Smooth muscle cell (in vitro differentiated cells): ENCODE results near the gene KDM7A. TPM values are rescaled to one million over a fixed set of nuclear protein-coding genes. Genes with fewer than 3 reads are reported as not detected.
A peak's percentile ranks its signal among the peaks of the same experiment; 100 is the strongest.

Experiments
- DNase-seq: peaks from one replicate; lab custom pipeline; 2025; ENCODE audit not compliant: unreplicated experiment; lab: John Stamatoyannopoulos, UW
- H2AFZ ChIP-seq: fragments of 200-600 bp; sonication (generic); 2 replicates; pipeline ENCODE4 v1.6.0; 2016; ENCODE audit warnings: antibody characterized with exemption, low read depth, mild to moderate bottlenecking
- H3F3A ChIP-seq: fragments of 200-600 bp; sonication (generic); 2 replicates; pipeline ENCODE4 v1.6.0; 2017; ENCODE audit warnings: antibody characterized with exemption, low read depth
- H3K27ac ChIP-seq: fragments of 200-600 bp; sonication (generic); 2 replicates; pipeline ENCODE4 v1.5.1; 2016; ENCODE audit warnings: low read depth, mild to moderate bottlenecking
- H3K27me3 ChIP-seq: fragments of 200-600 bp; sonication (generic); 2 replicates; pipeline ENCODE4 v1.6.1; 2016; ENCODE audit warnings: low read depth, mild to moderate bottlenecking
- H3K36me3 ChIP-seq: fragments of 200-600 bp; sonication (generic); 2 replicates; pipeline ENCODE4 v1.5.1; 2016; ENCODE audit warnings: low read depth
- H3K4me1 ChIP-seq: fragments of 200-600 bp; sonication (generic); 2 replicates; pipeline ENCODE4 v1.5.1; 2016; ENCODE audit warnings: low read depth
- H3K4me2 ChIP-seq: fragments of 200-600 bp; sonication (generic); 2 replicates; pipeline ENCODE4 v1.6.0; 2016; ENCODE audit warnings: mild to moderate bottlenecking
- H3K4me3 ChIP-seq: fragments of 200-600 bp; sonication (generic); 2 replicates; pipeline ENCODE4 v1.5.1; 2016; ENCODE audit warnings: mild to moderate bottlenecking
- H3K79me2 ChIP-seq: fragments of 200-600 bp; sonication (generic); 2 replicates; pipeline ENCODE4 v1.6.0; 2016; ENCODE audit warnings: low read depth, mild to moderate bottlenecking
- H3K9ac ChIP-seq: fragments of 200-600 bp; sonication (generic); 2 replicates; pipeline ENCODE4 v1.6.0; 2016; ENCODE audit warnings: low read depth
- H3K9me3 ChIP-seq: fragments of 200-600 bp; sonication (generic); replicated peaks from 2 replicates; pipeline ENCODE4 v1.5.1; 2016; ENCODE audit warnings: low read depth
- H4K20me1 ChIP-seq: fragments of 200-600 bp; sonication (generic); 2 replicates; pipeline ENCODE4 v1.6.0; 2016; ENCODE audit warnings: low read depth
- WGBS: methylation state at CpG from one replicate; pipeline ENCODE4 v1.1.7; 2016; ENCODE audit warnings: low lambda C conversion rate; 5-methylcytosine and 5-hydroxymethylcytosine counted together
- polyA plus RNA-seq: library from polyadenylated mRNA; unstranded; fragments of >200 nt; fragmentation: Nextera tagmentation; extraction: Ambion mirVana; gene quantifications from 2 replicates; pipeline ENCODE4 v1.2.1, GENCODE V29; 2016
- total RNA-seq: library from RNA; depleted of rRNA; stranded (reverse); fragments of >200 nt; gene quantifications from 2 replicates; pipeline ENCODE4 v1.2.3, GENCODE V29; 2014
- TF ChIP-seq, protein P1 (sequence below): fragments of 200-600 bp; sonication (generic); IDR thresholded peaks from 2 replicates; pipeline ENCODE4 v1.5.1; 2017; ENCODE audit warnings: borderline replicate concordance, mild to moderate bottlenecking, antibody characterized with exemption; ENCODE audit not compliant: insufficient read depth, poor library complexity, severe bottlenecking

Gene KDM7A
- total and polyA plus RNA-seq, 2 experiments from 2014 or later: 0.88 to 17.3 TPM

DNA sequence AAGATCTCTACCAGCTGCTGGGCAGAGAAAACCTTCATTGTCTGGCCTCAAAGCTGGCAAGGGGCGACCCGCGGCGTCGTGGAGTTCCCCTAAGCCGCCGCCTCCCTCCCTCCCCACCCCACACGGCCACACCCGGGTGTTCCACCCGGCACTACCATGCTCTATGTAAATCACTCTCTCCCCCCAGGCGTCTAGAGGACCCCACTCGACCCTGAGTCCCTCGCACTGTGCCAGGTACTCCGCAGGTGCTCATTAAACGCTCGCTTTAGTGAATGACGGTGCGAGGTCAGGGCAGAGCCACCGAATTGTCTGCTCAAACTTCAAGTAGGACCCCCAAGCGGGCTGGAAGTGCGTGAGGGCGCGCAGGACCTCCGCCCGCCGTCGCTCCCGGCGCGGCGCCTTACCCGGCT lies 114.7 kb downstream of the KDM7A start:
- TF ChIP-seq, protein P1, sequence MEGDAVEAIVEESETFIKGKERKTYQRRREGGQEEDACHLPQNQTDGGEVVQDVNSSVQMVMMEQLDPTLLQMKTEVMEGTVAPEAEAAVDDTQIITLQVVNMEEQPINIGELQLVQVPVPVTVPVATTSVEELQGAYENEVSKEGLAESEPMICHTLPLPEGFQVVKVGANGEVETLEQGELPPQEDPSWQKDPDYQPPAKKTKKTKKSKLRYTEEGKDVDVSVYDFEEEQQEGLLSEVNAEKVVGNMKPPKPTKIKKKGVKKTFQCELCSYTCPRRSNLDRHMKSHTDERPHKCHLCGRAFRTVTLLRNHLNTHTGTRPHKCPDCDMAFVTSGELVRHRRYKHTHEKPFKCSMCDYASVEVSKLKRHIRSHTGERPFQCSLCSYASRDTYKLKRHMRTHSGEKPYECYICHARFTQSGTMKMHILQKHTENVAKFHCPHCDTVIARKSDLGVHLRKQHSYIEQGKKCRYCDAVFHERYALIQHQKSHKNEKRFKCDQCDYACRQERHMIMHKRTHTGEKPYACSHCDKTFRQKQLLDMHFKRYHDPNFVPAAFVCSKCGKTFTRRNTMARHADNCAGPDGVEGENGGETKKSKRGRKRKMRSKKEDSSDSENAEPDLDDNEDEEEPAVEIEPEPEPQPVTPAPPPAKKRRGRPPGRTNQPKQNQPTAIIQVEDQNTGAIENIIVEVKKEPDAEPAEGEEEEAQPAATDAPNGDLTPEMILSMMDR: no peak
- Histone ChIP-seq H3F3A (no peaks in the 10 kb centered on the region), H3K79me2 (no peaks in the 10 kb centered on the region), H3K27me3 (no peaks in the 10 kb centered on the region), H3K9me3 (peaks cover 3% of the 10 kb centered on the region), H4K20me1 (no peaks in the 10 kb centered on the region), H3K4me2 (peak overlapping the region; percentile 86), H2AFZ (peak overlapping the region; percentile 87), H3K4me3 (peak overlapping the region; percentile 74), H3K27ac (no peak overlapping the region), H3K36me3 (no peaks in the 10 kb centered on the region), H3K4me1 (peaks cover 4% of the 10 kb centered on the region), H3K9ac (no peak overlapping the region)
- no peak for DNase-seq
- 22% methylated on average over 31 of the region's 32 CpGs for WGBS

DNA sequence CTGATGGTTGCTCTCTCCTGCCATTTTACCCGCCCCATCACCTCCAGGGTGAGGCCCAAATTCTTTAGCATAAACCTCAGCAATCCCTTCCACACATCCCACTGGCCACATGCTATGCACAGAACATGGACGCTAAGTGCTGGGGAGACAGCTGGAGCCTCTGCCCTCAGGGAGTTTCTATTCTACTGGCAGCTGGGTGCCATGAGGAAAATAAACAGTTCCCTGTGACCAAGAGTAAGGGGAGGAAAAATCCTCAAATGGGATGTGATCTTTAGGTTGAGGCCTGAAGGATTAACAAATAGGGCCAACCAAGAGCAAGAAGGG lies 115.2 kb downstream of the KDM7A start:
- H3K4me3 ChIP-seq: no peak overlapping the region
- no peaks in the 10 kb centered on the region for H3F3A ChIP-seq
- no peak overlapping the region for H3K9ac ChIP-seq
- H3K27ac ChIP-seq: no peak overlapping the region
- no peak for DNase-seq
- no peaks in the 10 kb centered on the region for H4K20me1 ChIP-seq
- whole genome bisulfite sequencing: 97% methylated on average over 2 of the region's 2 CpGs
- peaks cover 4% of the 10 kb centered on the region for H3K4me1 ChIP-seq
- H3K27me3 ChIP-seq: no peaks in the 10 kb centered on the region
- no peaks in the 10 kb centered on the region for H3K9me3 ChIP-seq
- no peak overlapping the region for H3K4me2 ChIP-seq
- H2AFZ ChIP-seq: no peak overlapping the region
- TF ChIP-seq, protein P1: no peak
- no peaks in the 10 kb centered on the region for H3K36me3 ChIP-seq
- no peaks in the 10 kb centered on the region for H3K79me2 ChIP-seq

DNA sequence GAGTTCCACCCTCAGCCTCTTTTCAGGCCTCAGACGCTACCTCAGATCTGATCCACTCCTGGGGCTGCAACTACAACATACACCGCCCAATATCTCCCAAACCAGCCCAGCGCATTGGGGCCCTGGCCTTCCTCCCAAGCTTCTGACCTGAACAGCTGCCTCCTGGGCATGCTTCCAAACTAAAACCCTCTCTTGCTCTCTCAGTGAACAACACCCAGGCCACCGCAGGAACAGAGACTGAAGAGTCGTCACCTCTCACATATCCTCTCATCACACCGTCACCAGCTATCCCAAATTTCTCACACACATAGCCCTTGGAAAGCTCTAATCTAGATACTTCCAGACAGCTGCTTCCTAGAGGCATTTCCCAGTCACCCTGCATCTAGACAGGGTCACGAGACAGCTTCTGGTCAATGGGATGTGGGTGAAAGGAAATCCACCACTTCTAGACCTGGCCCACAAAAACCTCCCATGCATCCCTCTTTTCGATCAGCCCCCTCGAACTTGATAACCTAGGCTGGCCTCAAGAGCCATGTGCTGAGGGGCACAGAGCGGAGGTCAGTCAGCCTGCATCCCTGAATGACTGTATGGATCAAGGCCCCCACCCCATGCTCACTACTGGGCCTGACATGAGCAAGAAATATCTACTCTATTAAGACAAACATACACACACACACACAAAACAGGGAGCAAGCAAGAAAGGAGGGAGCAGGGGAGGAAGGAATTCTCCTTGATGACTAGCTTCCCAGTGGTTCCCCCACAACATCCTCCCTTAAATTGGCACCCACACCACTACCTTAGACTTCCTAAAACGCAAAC lies 115.8 kb downstream of the KDM7A start:
- peak overlapping the region; percentile 24 for H3K27ac ChIP-seq
- H3K27me3 ChIP-seq: no peaks in the 10 kb centered on the region
- WGBS: 84% methylated on average over 11 of the region's 11 CpGs
- no peak for DNase-seq
- no peaks in the 10 kb centered on the region for H3K36me3 ChIP-seq
- no peak overlapping the region for H2AFZ ChIP-seq
- H3K9ac ChIP-seq: no peak overlapping the region
- H3F3A ChIP-seq: no peaks in the 10 kb centered on the region
- no peaks in the 10 kb centered on the region for H3K9me3 ChIP-seq
- H4K20me1 ChIP-seq: no peaks in the 10 kb centered on the region
- TF ChIP-seq, protein P1: no peak
- peaks cover 4% of the 10 kb centered on the region for H3K4me1 ChIP-seq
- H3K79me2 ChIP-seq: no peaks in the 10 kb centered on the region
- H3K4me3 ChIP-seq: no peak overlapping the region
- no peak overlapping the region for H3K4me2 ChIP-seq

DNA sequence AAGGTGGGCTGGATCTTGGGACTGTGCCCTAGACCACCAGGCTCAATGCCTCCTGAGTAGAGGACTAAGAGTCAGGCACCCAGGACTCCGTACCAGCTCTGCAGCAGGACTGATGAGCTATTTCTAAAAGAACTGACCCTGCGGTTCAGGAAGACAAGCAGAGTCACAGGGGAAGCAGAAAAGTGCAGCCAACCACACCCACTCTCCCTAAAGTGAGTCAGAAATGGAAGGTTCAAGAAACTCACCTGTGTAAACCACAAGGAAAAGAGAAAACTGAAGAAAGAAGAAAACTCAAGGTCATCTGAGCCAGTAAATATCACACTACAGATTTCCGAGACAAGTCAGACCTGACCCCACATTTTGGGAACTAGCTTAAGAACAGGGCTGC lies 116.5 kb downstream of the KDM7A start:
- no peak overlapping the region for H3K4me2 ChIP-seq
- H2AFZ ChIP-seq: no peak overlapping the region
- no peak overlapping the region for H3K27ac ChIP-seq

More for the DNA sequence above, 116.5 kb downstream of the KDM7A start:
- WGBS: 90% methylated on average over 3 of the region's 3 CpGs
- H3K27me3 ChIP-seq: peaks cover 5% of the 10 kb centered on the region
- no peak overlapping the region for H3K9ac ChIP-seq
- no peaks in the 10 kb centered on the region for H4K20me1 ChIP-seq
- no peaks in the 10 kb centered on the region for H3K36me3 ChIP-seq
- no peaks in the 10 kb centered on the region for H3K9me3 ChIP-seq
- no peak overlapping the region for H3K4me3 ChIP-seq
- H3K79me2 ChIP-seq: no peaks in the 10 kb centered on the region
- peaks cover 4% of the 10 kb centered on the region for H3K4me1 ChIP-seq
- H3F3A ChIP-seq: no peaks in the 10 kb centered on the region
- no peak for DNase-seq
- TF ChIP-seq, protein P1: no peak
